H1 (cell line): Measurements from ENCODE around the gene IFITM2. TPM values are rescaled to one million over a fixed set of nuclear protein-coding genes. Genes with fewer than 3 reads are reported as not detected.

ENCODE experiments used
- CTCF ChIA-PET: fragments of 300-600 bp; sonication (Branson Sonifier 250); formaldehyde crosslinking; loops from one replicate; lab custom pipeline; 2021; ENCODE audit not compliant: partially characterized antibody; lab: Charles Lee
- POLR2A ChIA-PET: fragments of 300-600 bp; sonication (Branson Sonifier 250); formaldehyde crosslinking; loops from one replicate; lab custom pipeline; 2021; ENCODE audit warnings: inconsistent platforms; ENCODE audit not compliant: partially characterized antibody; lab: Charles Lee
- DNase-seq, 2 experiments: peaks; one replicate each; pipeline versions ENCODE4 v3.0.0 to v3.0.0-alpha.2; 2010 to 2022; ENCODE audit warnings: low spot score in 2 of 2, low read depth in 1 of 2, mixed read lengths in 1 of 2
- FAIRE-seq: peaks from 2 replicates; lab custom pipeline; 2011; peaks lifted over from hg19 to GRCh38; lab: Jason Lieb, UNC
- H2AFZ ChIP-seq: 2 replicates; pipeline ENCODE4 v1.8.1; 2012; ENCODE audit warnings: low read length, inconsistent platforms
- H2AK5ac ChIP-seq: 2 replicates; pipeline ENCODE4 v1.6.1; 2013; ENCODE audit warnings: low read depth, low read length
- H2BK120ac ChIP-seq: replicated peaks from 2 replicates; pipeline ENCODE3; 2013; ENCODE audit warnings: low read depth, low read length, inconsistent platforms
- H2BK12ac ChIP-seq: 2 replicates; pipeline ENCODE4 v1.6.1; 2013; ENCODE audit warnings: low read depth, low read length
- H2BK15ac ChIP-seq: 2 replicates; pipeline ENCODE4 v1.6.1; 2013; ENCODE audit warnings: low read length
- H2BK20ac ChIP-seq: 2 replicates; pipeline ENCODE4 v1.6.1; 2013; ENCODE audit warnings: low read length
- H2BK5ac ChIP-seq: 2 replicates; pipeline ENCODE4 v1.6.1; 2013; ENCODE audit warnings: low read depth, low read length
- H3K14ac ChIP-seq: 2 replicates; pipeline ENCODE4 v1.6.1; 2013; ENCODE audit warnings: inconsistent platforms; ENCODE audit not compliant: insufficient read length
- H3K18ac ChIP-seq: 2 replicates; pipeline ENCODE4 v1.6.1; 2013; ENCODE audit warnings: low read length; ENCODE audit errors: extremely low read depth
- H3K23ac ChIP-seq: 2 replicates; pipeline ENCODE4 v1.6.1; 2013; ENCODE audit warnings: inconsistent platforms; ENCODE audit not compliant: insufficient read length
- H3K23me2 ChIP-seq: 2 replicates; pipeline ENCODE4 v1.6.1; 2013; ENCODE audit warnings: low read depth, low read length
- H3K27ac ChIP-seq: 2 replicates; pipeline ENCODE4 v1.6.1; 2011; ENCODE audit warnings: low read depth, low read length, inconsistent platforms
- H3K27me3 ChIP-seq, 4 experiments: replicated peaks in 1 of 4; 1 replicate in 1 of 4; 2 replicates in 3 of 4; pipeline versions ENCODE4 v1.6.1 to v1.8.1; 2011 to 2013; ENCODE audit warnings: low read length in 3 of 4, mild to moderate bottlenecking in 3 of 4, inconsistent platforms in 2 of 4, mixed read lengths in 2 of 4, moderate library complexity in 1 of 4; ENCODE audit not compliant: control insufficient read depth in 3 of 4, insufficient read depth in 3 of 4; ENCODE audit errors: extremely low read depth in 1 of 4
- H3K36me3 ChIP-seq, 4 experiments: 2 replicates each; pipeline versions ENCODE4 v1.6.1 to v1.8.1; 2011 to 2013; ENCODE audit warnings: mild to moderate bottlenecking in 4 of 4, low read length in 3 of 4, moderate library complexity in 2 of 4, control low read depth in 1 of 4, inconsistent platforms in 1 of 4; ENCODE audit not compliant: insufficient read depth in 4 of 4, control insufficient read depth in 2 of 4
- H3K4ac ChIP-seq: replicated peaks from 2 replicates; pipeline ENCODE3; 2013; ENCODE audit warnings: low read length, low read depth, mixed read lengths, inconsistent platforms; ENCODE audit not compliant: insufficient read length
- H3K4me1 ChIP-seq, 4 experiments: replicated peaks in 1 of 4; 1 replicate in 1 of 4; 2 replicates in 3 of 4; pipeline versions ENCODE4 v1.6.1 to v1.8.1; 2011 to 2013; ENCODE audit warnings: low read length in 3 of 4, inconsistent platforms in 2 of 4, mixed read lengths in 1 of 4; ENCODE audit not compliant: insufficient read depth in 4 of 4, control insufficient read depth in 3 of 4
- H3K4me2 ChIP-seq, 2 experiments: 2 replicates each; pipeline versions ENCODE4 v1.6.1 to v1.8.1; 2011 to 2013; ENCODE audit warnings: low read depth in 2 of 2, low read length in 2 of 2, control low read depth in 1 of 2, inconsistent platforms in 1 of 2, mild to moderate bottlenecking in 1 of 2; ENCODE audit not compliant: insufficient read depth in 1 of 2
- H3K4me3 ChIP-seq, 4 experiments: fragments of 200-600, 300-600 bp in 1 of 4; sonication (generic), shearing (Covaris generic), sonication (Bioruptor Twin) in 1 of 4; 2 replicates each; pipeline versions ENCODE4 v1.5.1 to v1.8.1; 2011 to 2016; ENCODE audit warnings: low read length in 4 of 4, low read depth in 3 of 4, control low read depth in 2 of 4, inconsistent platforms in 2 of 4, mild to moderate bottlenecking in 2 of 4, mixed read lengths in 1 of 4, moderate library complexity in 1 of 4; ENCODE audit not compliant: insufficient read depth in 2 of 4; ENCODE audit errors: extremely low read depth in 1 of 4
- H3K56ac ChIP-seq: replicated peaks from 2 replicates; pipeline ENCODE3; 2013; ENCODE audit warnings: low read depth, mild to moderate bottlenecking, mixed read lengths, low read length, inconsistent platforms; ENCODE audit not compliant: insufficient read length
- H3K79me1 ChIP-seq: 2 replicates; pipeline ENCODE4 v1.6.1; 2013; ENCODE audit warnings: low read depth, low read length, control low read depth
- H3K79me2 ChIP-seq, 2 experiments: 2 replicates each; pipeline versions ENCODE4 v1.6.1 to v1.8.1; 2012 to 2013; ENCODE audit warnings: low read length in 2 of 2, mild to moderate bottlenecking in 2 of 2, inconsistent platforms in 1 of 2; ENCODE audit not compliant: insufficient read depth in 2 of 2, control insufficient read depth in 1 of 2
- H3K9ac ChIP-seq, 4 experiments: replicated peaks in 1 of 4; 1 replicate in 1 of 4; 2 replicates in 3 of 4; pipeline versions ENCODE4 v1.6.1 to v1.8.1; 2011 to 2013; ENCODE audit warnings: low read depth in 3 of 4, low read length in 3 of 4, control low read depth in 2 of 4, mild to moderate bottlenecking in 2 of 4, moderate library complexity in 2 of 4, inconsistent platforms in 1 of 4; ENCODE audit errors: extremely low read depth in 1 of 4
- H3K9me3 ChIP-seq, 2 experiments: 2 replicates each; pipeline versions ENCODE4 v1.6.1 to v1.8.1; 2012 to 2013; ENCODE audit warnings: mild to moderate bottlenecking in 2 of 2, moderate library complexity in 2 of 2, control low read depth in 1 of 2, inconsistent platforms in 1 of 2, low read depth in 1 of 2, low read length in 1 of 2, mixed read lengths in 1 of 2; ENCODE audit not compliant: insufficient read depth in 2 of 2
- H4K20me1 ChIP-seq, 2 experiments: replicated peaks in 1 of 2; 2 replicates each; pipeline versions ENCODE3 to v1.8.1; 2011 to 2013; ENCODE audit warnings: inconsistent platforms in 2 of 2, low read length in 2 of 2, mild to moderate bottlenecking in 1 of 2; ENCODE audit not compliant: insufficient read depth in 2 of 2, control insufficient read depth in 1 of 2
- H4K5ac ChIP-seq: 2 replicates; pipeline ENCODE4 v1.6.1; 2013; ENCODE audit warnings: low read length, low read depth, mixed read lengths, inconsistent platforms; ENCODE audit not compliant: insufficient read length
- H4K8ac ChIP-seq: 2 replicates; pipeline ENCODE4 v1.8.0; 2013; ENCODE audit warnings: mild to moderate bottlenecking, moderate library complexity, low read length, inconsistent platforms; ENCODE audit not compliant: insufficient read depth; ENCODE audit errors: extremely low read depth
- H4K91ac ChIP-seq: replicated peaks from 2 replicates; pipeline ENCODE3; 2013; ENCODE audit warnings: low read length, mixed read lengths, inconsistent platforms; ENCODE audit not compliant: insufficient read length
- CREB1 ChIP-seq: IDR thresholded peaks from 2 replicates; pipeline ENCODE4 v1.6.1; 2012; ENCODE audit warnings: inconsistent platforms
- GABPA ChIP-seq: IDR thresholded peaks from 2 replicates; pipeline ENCODE4 v1.6.1; 2011; ENCODE audit warnings: mild to moderate bottlenecking, low read length, moderate library complexity, borderline replicate concordance; ENCODE audit not compliant: insufficient read depth
- GTF2F1 ChIP-seq: IDR thresholded peaks from 2 replicates; pipeline ENCODE4 v1.6.1; 2012; ENCODE audit warnings: low read depth, low read length, improper control_type of control experiment, borderline replicate concordance
- JUN ChIP-seq: IDR thresholded peaks from 2 replicates; pipeline ENCODE4 v1.6.1; 2011; ENCODE audit warnings: low read depth, mild to moderate bottlenecking, improper control_type of control experiment, low read length
- JUND ChIP-seq: IDR thresholded peaks from 2 replicates; pipeline ENCODE4 v1.6.1; 2011; ENCODE audit warnings: mild to moderate bottlenecking, improper control_type of control experiment, low read length
- POLR2A ChIP-seq, 2 experiments: IDR thresholded peaks; 1 replicate in 1 of 2; 2 replicates in 1 of 2; pipeline ENCODE4 v1.6.1; 2011; ENCODE audit warnings: low read depth in 2 of 2, low read length in 2 of 2, mild to moderate bottlenecking in 2 of 2; ENCODE audit errors: control extremely low read depth in 1 of 2
- WGBS, 2 experiments: shearing (Covaris generic) in 1 of 2; methylation state at CpG; one replicate each; pipeline versions ENCODE4 v1.1.6 to v1.1.7; 2013 to 2015; ENCODE audit warnings: low lambda C conversion rate in 2 of 2, mixed read lengths in 2 of 2, inconsistent platforms in 1 of 2, low coverage in 1 of 2, missing lambda C conversion rate in 1 of 2; ENCODE audit not compliant: insufficient replicate concordance in 2 of 2, insufficient coverage in 1 of 2, insufficient read length in 1 of 2; ENCODE audit errors: extremely low coverage in 1 of 2, missing lambda C conversion rate in 1 of 2; 5-methylcytosine and 5-hydroxymethylcytosine counted together
- polyA plus RNA-seq, 7 experiments: library from polyadenylated mRNA; depleted of rRNA in 3 of 7; stranded (reverse) in 5 of 7; unstranded in 2 of 7; fragments of >200 nt in 5 of 7; fragments of 200-250 nt in 2 of 7; gene quantifications; 1 replicate in 5 of 7; 2 replicates in 1 of 7; 4 replicates in 1 of 7; pipeline versions ENCODE4 v1.2.1 to v1.2.3, GENCODE V29; 2011 to 2013; ENCODE audit warnings: missing spikeins in 2 of 7, mixed read lengths in 2 of 7
- total RNA-seq: library from RNA; stranded (reverse); fragmentation: NEBNext Ultra II Directional; extraction: Animal tissue kit (Norgen Biotek cat#: 25700); gene quantifications from 2 replicates; pipeline ENCODE4 v1.2.1, GENCODE V29; 2021

Gene IFITM2
- total and polyA plus RNA-seq, 2 of the 8 experiments (the other 6 are each of a cell fraction or from before 2014, with no cell fraction given): 399 to 764 TPM

DNA sequence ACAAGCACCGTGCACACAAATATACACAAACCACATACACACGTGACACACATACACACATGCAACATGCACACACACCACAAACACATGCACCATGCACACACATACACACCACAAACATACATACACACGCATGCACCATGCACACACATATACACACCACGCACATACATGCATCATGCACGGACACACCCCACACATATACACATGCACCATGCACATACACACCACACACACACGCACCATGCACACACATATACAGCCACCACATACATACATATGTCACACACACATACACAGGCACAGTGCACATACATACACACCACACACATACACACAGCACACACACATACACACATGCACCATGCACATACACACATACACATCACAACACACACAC, 49.0 kb downstream of the IFITM2 start:
- H2BK120ac ChIP-seq: peak overlapping the region; percentile 69
- no peak overlapping the region for H2BK20ac ChIP-seq
- H3K23ac ChIP-seq: no peak overlapping the region
- peak overlapping the region in 1 of 2 experiments; percentile 71; a peak in 1 of 4 replicates for H3K4me2 ChIP-seq
- peaks cover 0 to 6% of the 10 kb centered on the region in 2 experiments; a peak in 1 of 4 replicates for H3K79me2 ChIP-seq
- no peak for DNase-seq
- peaks cover 0 to 16% of the 10 kb centered on the region in 2 experiments for H4K20me1 ChIP-seq
- H3K4me3 ChIP-seq: no peak overlapping the region
- H3K4me1 ChIP-seq: peaks cover 4 to 8% (median 6%) of the 10 kb centered on the region in 4 experiments
- H2AFZ ChIP-seq: no peak overlapping the region
- H3K23me2 ChIP-seq: peaks cover 20% of the 10 kb centered on the region
- H3K79me1 ChIP-seq: peaks cover 3% of the 10 kb centered on the region; the same call in 1 of the 2 replicates
- peak overlapping the region; percentile 12; the same call in 1 of the 2 replicates for H2BK15ac ChIP-seq
- no peaks in the 10 kb centered on the region; a peak in 1 of 7 replicates for H3K27me3 ChIP-seq
- no peak overlapping the region for H4K8ac ChIP-seq
- POLR2A ChIA-PET: interaction anchor here (0.6 to 3.4 kb wide), 9 partner anchors 16 to 150 kb away, joined by 3 to 24 read pairs (median 4); partner anchors contain the start of genes BET1L, IFITM2, PSMD13 and RIC8A
- H3K9me3 ChIP-seq: peaks cover 13 to 30% of the 10 kb centered on the region in 2 experiments
- no peak overlapping the region for H4K5ac ChIP-seq
- WGBS, 2 experiments: 91% methylated on average over 6 of the region's 6 CpGs; no CpG with 5 or more reads in 1 of the 2 experiments
- peaks cover 0 to 13% (median 0%) of the 10 kb centered on the region in 4 experiments; a peak in 1 of 8 replicates for H3K36me3 ChIP-seq
- peak overlapping the region in 1 of 4 experiments; percentile 39; a peak in 1 of 7 replicates for H3K9ac ChIP-seq
- peak overlapping the region; percentile 27 for H3K4ac ChIP-seq
- peak overlapping the region; percentile 89 for H2BK5ac ChIP-seq
- H3K27ac ChIP-seq: no peak overlapping the region
- CTCF ChIA-PET: interaction anchor here (1.6 to 2.3 kb wide), 5 partner anchors 7 to 105 kb away, joined by 8 to 22 read pairs (median 13); no protein-coding TSS in a partner anchor
- TF ChIP-seq JUND: no peak
- no peak for TF ChIP-seq CREB1
- no peak for TF ChIP-seq POLR2A (IDR thresholded peaks at IDR 0.05; ENCODE audit: control extremely low read depth in 1 of 2, low read depth in 2 of 2, low read length in 2 of 2)
- no peak for TF ChIP-seq GABPA
- TF ChIP-seq JUN: no peak
- TF ChIP-seq GTF2F1: no peak
- TF ChIP-seq, all 59 proteins: peak for 0
- Histone ChIP-seq H4K91ac (peak overlapping the region; percentile 87), H2AK5ac (peak overlapping the region; percentile 99), H3K14ac (no peak overlapping the region), H3K18ac (no peak overlapping the region), H3K56ac (peak overlapping the region; percentile 89), H2BK12ac (0 out of 2 replicates have a peak overlapping the region, but pooled peaks have one; percentile 2)
- no peak for FAIRE-seq
